GM18870 (cell line): ENCODE measurements around the gene SMIM34.
"Not testable (repeated sequence)": the region's sequence is repeated elsewhere in the genome, so short reads cannot be mapped to it uniquely, and the experiment has no call there.

Source experiments
- ATAC-seq: cut with Tn5 transposase; IDR thresholded peaks from one replicate; pipeline ENCODE4 v1.9.1; 2021; ENCODE audit warnings: moderate library complexity; ENCODE audit not compliant: unreplicated experiment

Gene SMIM34

GRCh38 chr21:34423805-34424204 is at the start of gene SMIM34:
TSS of gene SMIM34 (minus strand) at chr21:34423951. CDS start at chr21:34423839, 112 bp downstream.
- ATAC-seq, result not testable (repeated sequence)

GRCh38 chr21:34467333-34467732 is 43.6 kb upstream of the SMIM34 start:
- not testable (repeated sequence) for ATAC-seq

GRCh38 chr21:34459426-34459825 is 35.7 kb upstream of the SMIM34 start:
- not testable (repeated sequence) for ATAC-seq

- ATAC-seq, result not testable (repeated sequence)
Observed at GRCh38 chr21:34458266-34458665, 34.5 kb upstream of the SMIM34 start.

GRCh38 chr21:34456180-34456579 is 32.4 kb upstream of the SMIM34 start:
- ATAC-seq, result not testable (repeated sequence)

- not testable (repeated sequence) for ATAC-seq
Observed at GRCh38 chr21:34455628-34456027, 31.9 kb upstream of the SMIM34 start.

GRCh38 chr21:34447018-34447417 is 23.3 kb upstream of the SMIM34 start:
- ATAC-seq, result not testable (repeated sequence)

GRCh38 chr21:34443486-34443885 is 19.7 kb upstream of the SMIM34 start:
- not testable (repeated sequence) for ATAC-seq

GRCh38 chr21:34429710-34430109 is 6.0 kb upstream of the SMIM34 start:
- ATAC-seq, result not testable (repeated sequence)

GRCh38 chr21:34428441-34428840 is 4.7 kb upstream of the SMIM34 start:
- ATAC-seq, result not testable (repeated sequence)

GRCh38 chr21:34427339-34427738 is 3.6 kb upstream of the SMIM34 start:
- ATAC-seq, result not testable (repeated sequence)

GRCh38 chr21:34417448-34418077 is 6.2 kb downstream of the SMIM34 start:
- ATAC-seq, result not testable (repeated sequence)

GRCh38 chr21:34407294-34407693 is 16.5 kb downstream of the SMIM34 start:
- not testable (repeated sequence) for ATAC-seq

- not testable (repeated sequence) for ATAC-seq
Observed at GRCh38 chr21:34406676-34407075, 17.1 kb downstream of the SMIM34 start.

GRCh38 chr21:34406102-34406501 is 17.6 kb downstream of the SMIM34 start:
- ATAC-seq, result not testable (repeated sequence)

GRCh38 chr21:34405686-34406085 is 18.1 kb downstream of the SMIM34 start:
- not testable (repeated sequence) for ATAC-seq

- ATAC-seq, result not testable (repeated sequence)
Observed at GRCh38 chr21:34404742-34405141, 19.0 kb downstream of the SMIM34 start.

GRCh38 chr21:34400522-34400921 is 23.2 kb downstream of the SMIM34 start:
- not testable (repeated sequence) for ATAC-seq

GRCh38 chr21:34383724-34384415 is 39.9 kb downstream of the SMIM34 start:
- not testable (repeated sequence) for ATAC-seq

GRCh38 chr21:34383138-34383537 is 40.6 kb downstream of the SMIM34 start:
- not testable (repeated sequence) for ATAC-seq

- not testable (repeated sequence) for ATAC-seq
Observed at GRCh38 chr21:34375619-34375972, 48.2 kb downstream of the SMIM34 start.

- ATAC-seq, result not testable (repeated sequence)
Observed at GRCh38 chr21:34374940-34375618, 48.7 kb downstream of the SMIM34 start, which contains the start of gene SMIM11. TSS of gene SMIM11 (plus strand) at chr21:34375507. CDS start at chr21:34379505, 3,998 bp downstream.
